Endothelial cell of umbilical vein (primary cell): Measurements from ENCODE around the gene COMMD2. TPM values are rescaled to one million over a fixed set of nuclear protein-coding genes. Genes with fewer than 3 reads are reported as not detected.

ENCODE experiments used
- BruUV-seq: library from RNA; stranded (reverse); fragments of 400-500 nt; replicated peaks from 2 replicates; lab custom pipeline; 2021; lab: Mats Ljungman, UMichigan
- CTCF ChIA-PET: fragments of 300-600, 350-600 bp; sonication (Branson Sonifier 250); formaldehyde crosslinking; loops from one replicate; lab custom pipeline; 2021; ENCODE audit warnings: antibody characterized with exemption, inconsistent platforms; lab: Charles Lee
- POLR2A ChIA-PET: fragments of 300-600, 350-600 bp; sonication (Branson Sonifier 250); formaldehyde crosslinking; loops from one replicate; lab custom pipeline; 2021; ENCODE audit warnings: antibody characterized with exemption, inconsistent platforms; lab: Charles Lee
- DNase-seq: peaks from one replicate; pipeline ENCODE4 v3.0.0-alpha.2; 2011; ENCODE audit warnings: low read depth, low spot score
- FAIRE-seq: peaks from 2 replicates; lab custom pipeline; 2011; peaks lifted over from hg19 to GRCh38; lab: Jason Lieb, UNC
- H2AFZ ChIP-seq: 2 replicates; pipeline ENCODE4 v1.6.0; 2012; ENCODE audit warnings: low read depth, low read length, control low read depth, inconsistent platforms
- H3K27ac ChIP-seq: 2 replicates; pipeline ENCODE4 v1.5.1; 2011; ENCODE audit warnings: low read depth, mild to moderate bottlenecking, control low read depth, low read length, moderate library complexity; ENCODE audit not compliant: insufficient read depth
- H3K27me3 ChIP-seq, 2 experiments: 2 replicates each; pipeline versions ENCODE4 v1.6.0 to v1.6.1; 2011; ENCODE audit warnings: low read length in 2 of 2, mixed read lengths in 1 of 2; ENCODE audit not compliant: control insufficient read depth in 2 of 2, insufficient read depth in 2 of 2
- H3K36me3 ChIP-seq, 2 experiments: 2 replicates in 1 of 2; 3 replicates in 1 of 2; pipeline ENCODE4 v1.5.1; 2011; ENCODE audit warnings: low read length in 2 of 2, mild to moderate bottlenecking in 1 of 2, moderate library complexity in 1 of 2; ENCODE audit not compliant: control insufficient read depth in 2 of 2, insufficient read depth in 2 of 2; ENCODE audit errors: extremely low read depth in 1 of 2
- H3K4me1 ChIP-seq: 3 replicates; pipeline ENCODE4 v1.5.1; 2011; ENCODE audit warnings: mild to moderate bottlenecking, low read length; ENCODE audit not compliant: control insufficient read depth, insufficient read depth; ENCODE audit errors: extremely low read depth
- H3K4me2 ChIP-seq: 2 replicates; pipeline ENCODE4 v1.6.1; 2011; ENCODE audit warnings: low read length, control low read depth, mixed read lengths; ENCODE audit not compliant: insufficient read depth
- H3K4me3 ChIP-seq, 3 experiments: fragments of 200-600 bp in 1 of 3; sonication (generic), shearing (Covaris generic) in 1 of 3; replicated peaks in 1 of 3; 2 replicates each; pipeline ENCODE4 v1.5.1; 2011 to 2016; ENCODE audit warnings: control low read depth in 3 of 3, low read length in 3 of 3, mild to moderate bottlenecking in 2 of 3, inconsistent platforms in 1 of 3, low read depth in 1 of 3, moderate library complexity in 1 of 3; ENCODE audit not compliant: insufficient read depth in 1 of 3
- H3K79me2 ChIP-seq: 2 replicates; pipeline ENCODE4 v1.6.0; 2012; ENCODE audit warnings: low read length, inconsistent platforms; ENCODE audit not compliant: control insufficient read depth, insufficient read depth
- H3K9ac ChIP-seq: replicated peaks from 2 replicates; pipeline ENCODE3; 2011; ENCODE audit warnings: low read length, control low read depth; ENCODE audit not compliant: insufficient read depth; ENCODE audit errors: extremely low read depth
- H3K9me1 ChIP-seq: replicated peaks from 3 replicates; pipeline ENCODE4 v1.6.0; 2011; ENCODE audit warnings: mild to moderate bottlenecking, low read length; ENCODE audit not compliant: control insufficient read depth, insufficient read depth; ENCODE audit errors: extremely low read depth
- H3K9me3 ChIP-seq: replicated peaks from 2 replicates; pipeline ENCODE4 v1.5.1; 2012; ENCODE audit warnings: low read length, inconsistent platforms; ENCODE audit not compliant: control insufficient read depth, insufficient read depth
- H4K20me1 ChIP-seq: replicated peaks from 2 replicates; pipeline ENCODE3; 2011; ENCODE audit warnings: mild to moderate bottlenecking, low read length; ENCODE audit not compliant: control insufficient read depth, insufficient read depth; ENCODE audit errors: extremely low read depth
- CTCF ChIP-seq, 2 donors: IDR thresholded peaks; 1 replicate in 1 of 2; 2 replicates in 1 of 2; pipeline ENCODE4 v1.5.1; 2011; ENCODE audit warnings: low read length in 2 of 2, mild to moderate bottlenecking in 2 of 2, moderate library complexity in 2 of 2, control low read depth in 1 of 2, inconsistent platforms in 1 of 2, low read depth in 1 of 2; ENCODE audit not compliant: insufficient read depth in 1 of 2; ENCODE audit errors: extremely low read depth in 1 of 2
- EZH2 ChIP-seq: IDR thresholded peaks from 2 replicates; pipeline ENCODE4 v1.6.1; 2012; ENCODE audit warnings: borderline replicate concordance, low read depth, mild to moderate bottlenecking, moderate library complexity, low read length, inconsistent platforms; ENCODE audit not compliant: severe bottlenecking
- FOS ChIP-seq: IDR thresholded peaks from 2 replicates; pipeline ENCODE4 v1.6.1; 2011; ENCODE audit warnings: mild to moderate bottlenecking, low read length, moderate library complexity, borderline replicate concordance; ENCODE audit not compliant: insufficient read depth
- GATA2 ChIP-seq: IDR thresholded peaks from 2 replicates; pipeline ENCODE4 v1.7.0; 2011; ENCODE audit warnings: low read depth, mild to moderate bottlenecking, moderate library complexity, mixed read lengths, low read length; ENCODE audit not compliant: insufficient read length, insufficient read depth
- JUN ChIP-seq: IDR thresholded peaks from 2 replicates; pipeline ENCODE4 v1.6.1; 2011; ENCODE audit warnings: borderline replicate concordance, low read depth; ENCODE audit not compliant: insufficient read length, insufficient read depth
- MAX ChIP-seq: IDR thresholded peaks from 2 replicates; pipeline ENCODE4 v1.6.1; 2011; ENCODE audit not compliant: insufficient read depth, insufficient read length
- MYC ChIP-seq: IDR thresholded peaks from one replicate; pipeline ENCODE4 v1.6.1; 2011; ENCODE audit warnings: mild to moderate bottlenecking, low read depth, low read length
- POLR2A ChIP-seq: IDR thresholded peaks from 2 replicates; pipeline ENCODE4 v1.6.1; 2012; ENCODE audit warnings: low read depth, mild to moderate bottlenecking, control low read depth, low read length
- POLR2AphosphoS5 ChIP-seq: IDR thresholded peaks from 2 replicates; pipeline ENCODE4 v1.6.1; 2012; ENCODE audit warnings: low read depth, mild to moderate bottlenecking, control low read depth, low read length, moderate library complexity; ENCODE audit not compliant: insufficient read depth
- dilution Hi-C: fragments of 300-500 bp; cut with MboI; formaldehyde crosslinking; loops from one replicate; pipeline ENCODE4 v1.15.0; 2019; ENCODE audit warnings: low sequenced_read_pairs; ENCODE audit not compliant: extremely low pct_ligation_motif_present
- intact Hi-C: fragments of 100-400 bp; cut with micrococcal nuclease; formaldehyde crosslinking; loops from one replicate; pipeline ENCODE4 v1.10.0; 2022
- polyA plus RNA-seq, 4 experiments: library from polyadenylated mRNA; depleted of rRNA in 3 of 4; stranded (reverse) in 3 of 4; unstranded in 1 of 4; fragments of >200 nt; gene quantifications; 2 replicates each; pipeline versions ENCODE4 v1.2.1 to v1.2.3, GENCODE V29; 2011 to 2012; ENCODE audit warnings: missing spikeins in 1 of 4
- total RNA-seq: library from RNA; stranded (reverse); gene quantifications from 2 replicates; pipeline ENCODE4 v1.2.3, GENCODE V29; 2021

COMMD2 gene
- total and polyA plus RNA-seq, 2 donors (not counting 3 experiments of a cell fraction or from before 2014, with no cell fraction given) = 18.3 to 51.0 TPM

DNA sequence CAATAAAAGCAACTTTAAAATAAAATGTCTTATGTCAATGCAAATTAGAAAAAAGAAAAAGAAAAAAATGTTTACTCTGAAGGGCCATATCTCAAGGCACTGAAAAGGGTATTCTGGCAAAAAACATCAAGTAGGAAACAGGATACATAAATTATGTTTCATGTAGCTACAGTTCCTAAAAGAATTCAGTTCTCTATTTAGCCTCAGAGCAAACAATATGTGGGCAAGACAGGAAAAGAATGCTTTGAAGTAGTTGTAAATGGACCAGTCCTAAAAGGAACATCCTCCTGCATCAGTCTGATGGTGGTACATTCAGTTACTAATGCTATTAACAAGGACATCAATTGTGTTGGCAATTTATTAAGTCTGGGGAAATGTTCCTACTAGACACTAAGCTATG is 8.1 kb downstream of the COMMD2 start:
- H3K9ac ChIP-seq = no peak overlapping the region
- H2AFZ ChIP-seq = no peak overlapping the region
- H3K4me1 ChIP-seq = no peaks in the 10 kb centered on the region
- ChIA-PET POLR2A (no interaction called here), CTCF (interaction anchor here (0.6 to 1.3 kb wide), 5 partner anchors 27 to 230 kb away, joined by 3 to 6 read pairs (median 3); no protein-coding TSS in a partner anchor)
- peak; percentile 78 for DNase-seq
- TF ChIP-seq POLR2A (no peak), CTCF (IDR thresholded peaks at IDR 0.05; ENCODE audit: extremely low read depth in 1 of 2, insufficient read depth in 1 of 2, low read depth in 1 of 2, low read length in 2 of 2) (no peak), FOS (no peak), MYC (no peak), EZH2 (no peak)
- H3K27me3 ChIP-seq = no peaks in the 10 kb centered on the region
- H3K27ac ChIP-seq = no peak overlapping the region
- FAIRE-seq = peak; percentile 28
- H3K4me2 ChIP-seq = no peak overlapping the region
- no peak overlapping the region for H3K4me3 ChIP-seq
- no peaks in the 10 kb centered on the region for H4K20me1 ChIP-seq
- dilution Hi-C loops (loop anchor here (25.0 kb wide), 1 partner anchor 232 kb away; no protein-coding TSS in a partner anchor), intact Hi-C loops (no loop called here)
- H3K9me3 ChIP-seq = no peaks in the 10 kb centered on the region
- H3K9me1 ChIP-seq = no peaks in the 10 kb centered on the region
- H3K36me3 ChIP-seq = peaks cover 7 to 9% of the 10 kb centered on the region in 2 experiments
- BruUV-seq = no TSS peak
- H3K79me2 ChIP-seq = peaks cover 3% of the 10 kb centered on the region

- no peaks in the 10 kb centered on the region for H3K4me1 ChIP-seq
- no peak for FAIRE-seq
- no TSS peak for BruUV-seq
- ChIA-PET POLR2A (no interaction called here), CTCF (interaction anchor here (1.8 kb wide), 1 partner anchor 13 kb away, joined by 7 read pairs; the partner anchor contains the start of gene COMMD2)
- no peaks in the 10 kb centered on the region for H3K9me3 ChIP-seq
- H3K27me3 ChIP-seq = no peaks in the 10 kb centered on the region
- dilution Hi-C loops = loop anchor here (25.0 kb wide), 1 partner anchor 227 kb away; no protein-coding TSS in a partner anchor
- no peak overlapping the region for H3K27ac ChIP-seq
- intact Hi-C loops = no loop called here
- no peaks in the 10 kb centered on the region for H3K9me1 ChIP-seq
- peaks cover 2% of the 10 kb centered on the region for H3K79me2 ChIP-seq
- no peak for DNase-seq
- no peak overlapping the region for H3K9ac ChIP-seq
- no peak overlapping the region for H3K4me2 ChIP-seq
- no peak overlapping the region for H2AFZ ChIP-seq
- TF ChIP-seq MAX = no peak
- no peak for TF ChIP-seq CTCF (IDR thresholded peaks at IDR 0.05; ENCODE audit: extremely low read depth in 1 of 2, insufficient read depth in 1 of 2, low read depth in 1 of 2, low read length in 2 of 2)
- no peak for TF ChIP-seq POLR2AphosphoS5
- TF ChIP-seq GATA2 = no peak
- no peak for TF ChIP-seq POLR2A
- no peak for TF ChIP-seq JUN
- TF ChIP-seq EZH2 = no peak
- no peak for TF ChIP-seq FOS
- no peak for TF ChIP-seq MYC
- peaks cover 0 to 5% of the 10 kb centered on the region in 2 experiments for H3K36me3 ChIP-seq
- H3K4me3 ChIP-seq = no peak overlapping the region
- H4K20me1 ChIP-seq = no peaks in the 10 kb centered on the region
Observed at GRCh38 chr3:149739396-149739795, 12.9 kb downstream of the COMMD2 start.
